Thyroid gland (tissue), 4 donors: ENCODE results near the gene CHAC1. TPM values are rescaled to one million over a fixed set of nuclear protein-coding genes. Genes with fewer than 3 reads are reported as not detected.

ENCODE experiments used
- DNase-seq, 2 donors: peaks; one replicate each; pipeline ENCODE4 v3.0.0-alpha.2; 2019
- H3K27ac ChIP-seq, 3 donors: fragments of 200-600 bp; sonication (generic); 1 replicate in 2 of 3; 2 replicates in 1 of 3; pipeline ENCODE4 v1.5.1; 2016 to 2019; ENCODE audit warnings: mild to moderate bottlenecking in 1 of 3, moderate library complexity in 1 of 3
- H3K27me3 ChIP-seq: fragments of 200-600 bp; sonication (generic); one replicate; pipeline ENCODE4 v1.5.1; 2019
- H3K36me3 ChIP-seq, 2 donors: fragments of 200-600 bp; sonication (generic); one replicate each; pipeline ENCODE4 v1.5.1; 2016 to 2019
- H3K4me1 ChIP-seq, 2 donors: fragments of 200-600 bp; sonication (generic); one replicate each; pipeline ENCODE4 v1.5.1; 2017 to 2019
- H3K4me3 ChIP-seq, 3 donors: fragments of 200-600 bp; sonication (generic); replicated peaks in 1 of 3; 1 replicate in 2 of 3; 2 replicates in 1 of 3; pipeline ENCODE4 v1.5.1; 2016; ENCODE audit warnings: mild to moderate bottlenecking in 1 of 3
- H3K9me3 ChIP-seq: fragments of 200-600 bp; sonication (generic); one replicate; pipeline ENCODE4 v1.5.1; 2017
- CTCF ChIP-seq, 6 experiments: fragments of 200-600 bp in 3 of 6; fragments of 450-650 bp in 3 of 6; sonication (generic) in 3 of 6; IDR thresholded peaks; one replicate each; pipeline ENCODE4 v1.5.1; 2016 to 2019; ENCODE audit warnings: antibody characterized with exemption in 6 of 6, mild to moderate bottlenecking in 2 of 6, inconsistent platforms in 1 of 6, moderate library complexity in 1 of 6
- POLR2A ChIP-seq, 2 donors: fragments of 450-650 bp; IDR thresholded peaks; one replicate each; pipeline ENCODE4 v1.6.1; 2017; ENCODE audit warnings: antibody characterized with exemption in 2 of 2, mild to moderate bottlenecking in 2 of 2, moderate library complexity in 1 of 2
- WGBS, 2 donors: methylation state at CpG; one replicate each; pipeline ENCODE4 v1.1.5; 2017; 5-methylcytosine and 5-hydroxymethylcytosine counted together
- intact Hi-C: fragments of 100-400 bp; cut with DNase I; formaldehyde crosslinking; loops from one replicate; pipeline ENCODE4 v1.15.1; 2023
- total RNA-seq, 4 donors: library from RNA; depleted of rRNA; stranded (reverse); fragments of >200 nt; gene quantifications; one replicate each; pipeline ENCODE4 v1.2.3, GENCODE V29; 2016

CHAC1 gene
- total RNA-seq, 4 donors from 2014 or later: 1.1 to 3.1 (median 1.8) TPM

- H3K4me3 ChIP-seq: no peak overlapping the region
- H3K27me3 ChIP-seq: no peaks in the 10 kb centered on the region
- no peak for DNase-seq
- TF ChIP-seq POLR2A (IDR thresholded peaks at IDR 0.05): no peak
- no peak for TF ChIP-seq CTCF (IDR thresholded peaks at IDR 0.05)
- H3K4me1 ChIP-seq: peaks cover 18 to 19% of the 10 kb centered on the region in 2 donors
- H3K9me3 ChIP-seq: no peaks in the 10 kb centered on the region
- no peaks in the 10 kb centered on the region for H3K36me3 ChIP-seq
- intact Hi-C loops: no loop called here
- WGBS, 2 donors: 85 to 98% methylated on average over 4 to 6 of the region's 6 CpGs
- H3K27ac ChIP-seq: no peak overlapping the region
These were observed 18.8 kb upstream of the CHAC1 start for GRCh38 chr15:40934457-40934856.

- no peak for TF ChIP-seq CTCF (IDR thresholded peaks at IDR 0.05)
- TF ChIP-seq POLR2A (IDR thresholded peaks at IDR 0.05): no peak
- WGBS, 2 donors: 79 to 80% methylated on average over 26 to 31 of the region's 31 CpGs
- H3K4me3 ChIP-seq: no peak overlapping the region
- intact Hi-C loops: no loop called here
- H3K36me3 ChIP-seq: no peaks in the 10 kb centered on the region
- DNase-seq: no peak
- no peak overlapping the region for H3K27ac ChIP-seq
- H3K4me1 ChIP-seq: peaks cover 0 to 12% of the 10 kb centered on the region in 2 donors
- no peaks in the 10 kb centered on the region for H3K27me3 ChIP-seq
- H3K9me3 ChIP-seq: no peaks in the 10 kb centered on the region
These were observed 17.0 kb upstream of the CHAC1 start for GRCh38 chr15:40936234-40936708.

GRCh38 chr15:40936709-40937666 lies 16.3 kb upstream of the CHAC1 start:
- Histone ChIP-seq H3K36me3 (no peaks in the 10 kb centered on the region), H3K4me3 (no peak overlapping the region), H3K9me3 (no peaks in the 10 kb centered on the region), H3K4me1 (peaks cover under 1 to 14% of the 10 kb centered on the region in 2 donors), H3K27me3 (no peaks in the 10 kb centered on the region), H3K27ac (peak overlapping the region in 1 of 3 donors; percentile 5)
- WGBS, 2 donors: 71 to 82% methylated on average over 12 to 15 of the region's 15 CpGs
- TF ChIP-seq CTCF (IDR thresholded peaks at IDR 0.05) (no peak), POLR2A (IDR thresholded peaks at IDR 0.05) (no peak)
- no peak for DNase-seq
- intact Hi-C loops: no loop called here

GRCh38 chr15:40937762-40938535 lies 15.3 kb upstream of the CHAC1 start:
- Histone ChIP-seq H3K4me3 (no peak overlapping the region), H3K27ac (peak overlapping the region in 1 of 3 donors; percentile 5), H3K4me1 (peaks cover 10 to 24% of the 10 kb centered on the region in 2 donors), H3K27me3 (no peaks in the 10 kb centered on the region), H3K9me3 (no peaks in the 10 kb centered on the region), H3K36me3 (no peaks in the 10 kb centered on the region)
- TF ChIP-seq CTCF (IDR thresholded peaks at IDR 0.05) (peak in 2 of 6 experiments; percentile 10 to 22), POLR2A (IDR thresholded peaks at IDR 0.05) (no peak)
- WGBS, 2 donors: 61 to 72% methylated on average over 12 to 16 of the region's 19 CpGs
- intact Hi-C loops: no loop called here
- DNase-seq: no peak
